Measurements from ENCODE around the gene FAAP100.

DNA sequence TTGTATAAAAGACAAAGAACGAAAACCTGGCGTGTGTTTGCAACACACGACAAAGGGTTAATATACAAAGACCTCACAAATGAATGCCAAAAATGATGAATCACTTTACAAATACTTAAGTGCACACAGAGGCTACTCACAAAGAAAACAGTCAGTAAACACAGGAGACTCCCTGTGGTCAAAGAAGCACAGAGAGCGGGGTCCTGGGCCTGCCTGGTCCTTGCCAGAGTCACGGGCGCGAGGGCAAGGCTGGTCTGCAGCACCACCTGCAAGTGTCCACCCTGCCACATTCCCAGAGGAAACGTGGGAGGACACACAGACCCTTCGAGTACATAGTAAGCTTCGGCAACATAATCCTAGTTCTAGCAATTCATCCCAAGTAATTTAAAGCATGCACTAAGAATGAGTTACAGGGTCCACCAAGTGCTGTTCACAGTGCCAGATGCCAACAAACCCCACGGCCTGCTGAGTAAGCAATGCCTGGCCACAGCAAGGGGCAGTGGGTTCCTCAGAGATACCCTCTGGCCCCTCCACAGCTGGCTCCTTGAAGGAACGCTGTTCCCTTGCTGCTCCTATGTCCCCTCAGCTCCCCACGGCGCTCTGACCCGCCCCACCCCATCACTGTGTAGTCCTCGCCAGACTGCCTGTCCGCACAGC is 24.6 kb upstream of the FAAP100 start:
- TF ChIP-seq CTCF (IDR thresholded peaks at IDR 0.05), result no peak
- TF ChIP-seq EP300 (IDR thresholded peaks at IDR 0.05), result no peak
- TF ChIP-seq POLR2A (IDR thresholded peaks at IDR 0.05), result no peak

Measured in upper lobe of left lung (tissue), 4 donors.